HL-60/S4 treated with phorbol 12-myristate 13-acetate at 8.2 ng/mL for 4 days and 3 days (cell line): Measurements from ENCODE around the gene ZNF385B.
"Not testable (repeated sequence)": the region's sequence is repeated elsewhere in the genome, so short reads cannot be mapped to it uniquely, and the experiment has no call there.

Experiments used
- in situ Hi-C: fragments of 300-500 bp; cut with MboI; formaldehyde crosslinking; loops from 2 replicates; pipeline ENCODE4 v1.15.0; 2022; ENCODE audit warnings: low sequenced_read_pairs

Gene ZNF385B

GRCh38 chr2:179805001-179805400 lies 56.4 kb downstream of the ZNF385B start:
- in situ Hi-C loops, result no loop called here

GRCh38 chr2:179804206-179804605 lies 57.2 kb downstream of the ZNF385B start:
- in situ Hi-C loops, result no loop called here

GRCh38 chr2:179802051-179802882 lies 59.1 kb downstream of the ZNF385B start:
- in situ Hi-C loops, result no loop called here

GRCh38 chr2:179800776-179801175 lies 60.6 kb downstream of the ZNF385B start:
- in situ Hi-C loops, result no loop called here

- in situ Hi-C loops, result no loop called here
Measured at GRCh38 chr2:179796213-179797007, 65.0 kb downstream of the ZNF385B start.

- in situ Hi-C loops, result no loop called here
Measured at GRCh38 chr2:179793902-179794301, 67.5 kb downstream of the ZNF385B start.

- in situ Hi-C loops, result no loop called here
Measured at GRCh38 chr2:179793238-179793637, 68.2 kb downstream of the ZNF385B start.

- in situ Hi-C loops, result no loop called here
Measured at GRCh38 chr2:179790235-179791217, 70.9 kb downstream of the ZNF385B start.

- in situ Hi-C loops, result no loop called here
Measured at GRCh38 chr2:179788104-179788503, 73.3 kb downstream of the ZNF385B start.

GRCh38 chr2:179787601-179788000 lies 73.8 kb downstream of the ZNF385B start:
- in situ Hi-C loops, result no loop called here

GRCh38 chr2:179785902-179786301 lies 75.5 kb downstream of the ZNF385B start:
- in situ Hi-C loops, result no loop called here

GRCh38 chr2:179782346-179782745 lies 79.1 kb downstream of the ZNF385B start:
- in situ Hi-C loops, result not testable (repeated sequence)

GRCh38 chr2:179773986-179774385 lies 87.4 kb downstream of the ZNF385B start:
- in situ Hi-C loops, result no loop called here

- in situ Hi-C loops, result no loop called here
Measured at GRCh38 chr2:179772346-179772745, 89.1 kb downstream of the ZNF385B start.

- in situ Hi-C loops, result no loop called here
Measured at GRCh38 chr2:179771791-179772190, 89.6 kb downstream of the ZNF385B start.

GRCh38 chr2:179770029-179770428 lies 91.4 kb downstream of the ZNF385B start:
- in situ Hi-C loops, result no loop called here

- in situ Hi-C loops, result no loop called here
Measured at GRCh38 chr2:179769323-179769722, 92.1 kb downstream of the ZNF385B start.

GRCh38 chr2:179768765-179769164 lies 92.6 kb downstream of the ZNF385B start:
- in situ Hi-C loops, result no loop called here

- in situ Hi-C loops, result no loop called here
Measured at GRCh38 chr2:179765666-179766065, 95.7 kb downstream of the ZNF385B start.

- in situ Hi-C loops, result no loop called here
Measured at GRCh38 chr2:179764710-179765109, 96.7 kb downstream of the ZNF385B start.

GRCh38 chr2:179758636-179759035 lies 102.8 kb downstream of the ZNF385B start:
- in situ Hi-C loops, result no loop called here
